SK-N-SH (cell line): Measurements from ENCODE around the gene MYLK4. TPM values are rescaled to one million over a fixed set of nuclear protein-coding genes. Genes with fewer than 3 reads are reported as not detected.

ENCODE experiments used
- CTCF ChIA-PET: fragments of 300-600, 350-600 bp; formaldehyde crosslinking; extraction: SDS; loops from one replicate; lab custom pipeline; 2021; lab: Yijun Ruan, JAX
- POLR2A ChIA-PET: fragments of 350-600 bp; sonication (Branson Sonifier 250); formaldehyde crosslinking; extraction: SDS; loops from one replicate; lab custom pipeline; 2020; ENCODE audit warnings: antibody characterized with exemption, inconsistent platforms; lab: Yijun Ruan, JAX
- DNase-seq: peaks from one replicate; pipeline ENCODE4 v3.0.0; 2012
- H2AFZ ChIP-seq: fragments of 200-600 bp; sonication (generic); 2 replicates; pipeline ENCODE4 v1.8.1; 2016; ENCODE audit warnings: antibody characterized with exemption, mild to moderate bottlenecking, low read depth
- H3F3A ChIP-seq: fragments of 200-600 bp; sonication (generic); replicated peaks from 2 replicates; pipeline ENCODE3; 2016; ENCODE audit warnings: antibody characterized with exemption, mild to moderate bottlenecking; ENCODE audit not compliant: insufficient read depth
- H3K27ac ChIP-seq, 2 experiments: fragments of 200-500 bp in 1 of 2; fragments of 200-600 bp in 1 of 2; sonication (Bioruptor generic) in 1 of 2; sonication (generic), shearing (Covaris generic) in 1 of 2; 2 replicates each; pipeline versions ENCODE4 v1.5.1 to v1.6.1; 2014 to 2016; ENCODE audit warnings: low read depth in 2 of 2, inconsistent platforms in 1 of 2, low read length in 1 of 2, mild to moderate bottlenecking in 1 of 2, mixed read lengths in 1 of 2
- H3K27me3 ChIP-seq: fragments of 200-600 bp; sonication (generic), shearing (Covaris generic); 2 replicates; pipeline ENCODE4 v1.6.1; 2016; ENCODE audit warnings: mixed run types; ENCODE audit not compliant: insufficient read depth
- H3K36me3 ChIP-seq, 2 experiments: fragments of 200-500 bp in 1 of 2; fragments of 200-600 bp in 1 of 2; sonication (Bioruptor generic) in 1 of 2; sonication (generic) in 1 of 2; replicated peaks in 1 of 2; 2 replicates each; pipeline versions ENCODE3 to v1.5.1; 2014 to 2016; ENCODE audit warnings: low read length in 1 of 2, mild to moderate bottlenecking in 1 of 2; ENCODE audit not compliant: insufficient read depth in 2 of 2, control insufficient read depth in 1 of 2
- H3K4me1 ChIP-seq, 2 experiments: fragments of 200-500 bp in 1 of 2; fragments of 200-600 bp in 1 of 2; sonication (Bioruptor generic) in 1 of 2; sonication (generic), shearing (Covaris generic) in 1 of 2; 2 replicates each; pipeline versions ENCODE4 v1.5.1 to v1.6.1; 2014 to 2016; ENCODE audit warnings: low read depth in 1 of 2, low read length in 1 of 2, mixed run types in 1 of 2; ENCODE audit not compliant: insufficient read depth in 2 of 2, control insufficient read depth in 1 of 2
- H3K4me2 ChIP-seq: fragments of 200-600 bp; sonication (generic), shearing (Covaris generic); 2 replicates; pipeline ENCODE4 v1.6.1; 2017; ENCODE audit warnings: mixed run types
- H3K4me3 ChIP-seq, 2 experiments: fragments of 200-500 bp in 1 of 2; fragments of 200-600 bp in 1 of 2; sonication (Bioruptor generic) in 1 of 2; sonication (generic), shearing (Covaris generic) in 1 of 2; 2 replicates each; pipeline versions ENCODE4 v1.5.1 to v1.8.1; 2014 to 2016; ENCODE audit warnings: low read depth in 2 of 2, inconsistent platforms in 1 of 2, low read length in 1 of 2, mild to moderate bottlenecking in 1 of 2, mixed read lengths in 1 of 2, moderate library complexity in 1 of 2
- H3K79me2 ChIP-seq: fragments of 200-600 bp; sonication (generic); 2 replicates; pipeline ENCODE4 v1.8.1; 2017; ENCODE audit warnings: mild to moderate bottlenecking; ENCODE audit not compliant: insufficient read depth
- H3K9ac ChIP-seq: fragments of 200-600 bp; sonication (generic); 2 replicates; pipeline ENCODE4 v1.6.1; 2017; ENCODE audit warnings: mixed run types
- H3K9me2 ChIP-seq: fragments of 200-600 bp; sonication (generic); 2 replicates; pipeline ENCODE4 v1.6.1; 2017; ENCODE audit warnings: mixed run types
- H3K9me3 ChIP-seq: fragments of 200-600 bp; sonication (generic); 2 replicates; pipeline ENCODE4 v1.6.1; 2017; ENCODE audit warnings: mixed run types, mild to moderate bottlenecking, moderate library complexity
- H4K20me1 ChIP-seq: fragments of 200-600 bp; sonication (generic); 2 replicates; pipeline ENCODE4 v1.6.1; 2017; ENCODE audit warnings: mild to moderate bottlenecking, mixed run types; ENCODE audit not compliant: insufficient read depth
- CHD2 ChIP-seq: fragments of 150-350 bp; IDR thresholded peaks from 2 replicates; pipeline ENCODE4 v1.6.1; 2018; ENCODE audit warnings: low read length; ENCODE audit not compliant: partially characterized antibody
- ELF1 ChIP-seq: IDR thresholded peaks from 2 replicates; pipeline ENCODE4 v1.4.0; 2012
- EP300 ChIP-seq, 2 experiments: IDR thresholded peaks; 2 replicates each; pipeline versions ENCODE4 v1.4.0 to v1.6.1; 2012; ENCODE audit warnings: borderline replicate concordance in 1 of 2, low read depth in 1 of 2, low read length in 1 of 2
- EZH2phosphoT487 ChIP-seq: fragments of 200-600 bp; sonication (generic); IDR thresholded peaks from 2 replicates; pipeline ENCODE4 v1.6.1; 2017; ENCODE audit warnings: low read depth, mixed run types, mild to moderate bottlenecking, antibody characterized with exemption, moderate library complexity, borderline replicate concordance
- GABPA ChIP-seq: IDR thresholded peaks from 2 replicates; pipeline ENCODE4 v1.4.0; 2012; ENCODE audit warnings: low read depth, mild to moderate bottlenecking
- MEF2A ChIP-seq: IDR thresholded peaks from 2 replicates; pipeline ENCODE4 v1.4.0; 2012; ENCODE audit warnings: low read depth, borderline replicate concordance
- NFIC ChIP-seq: IDR thresholded peaks from 2 replicates; pipeline ENCODE4 v1.4.0; 2012; ENCODE audit warnings: borderline replicate concordance
- NRF1 ChIP-seq: IDR thresholded peaks from 2 replicates; pipeline ENCODE4 v1.6.1; 2012; ENCODE audit warnings: low read depth, mild to moderate bottlenecking, low read length
- POLR2AphosphoS5 ChIP-seq: IDR thresholded peaks from 2 replicates; pipeline ENCODE4 v1.6.1; 2012; ENCODE audit warnings: low read depth, low read length
- RAD21 ChIP-seq: IDR thresholded peaks from 2 replicates; pipeline ENCODE4 v1.6.1; 2012; ENCODE audit warnings: mild to moderate bottlenecking, low read length
- RCOR1 ChIP-seq: fragments of 150-350 bp; IDR thresholded peaks from 2 replicates; pipeline ENCODE4 v1.6.1; 2017; ENCODE audit warnings: antibody characterized with exemption, low read length
- SIN3A ChIP-seq: IDR thresholded peaks from 2 replicates; pipeline ENCODE4 v1.6.1; 2012; ENCODE audit warnings: low read depth, mild to moderate bottlenecking, low read length, moderate library complexity, borderline replicate concordance
- TAF1 ChIP-seq: IDR thresholded peaks from 2 replicates; pipeline ENCODE4 v1.6.1; 2012; ENCODE audit warnings: low read depth, mild to moderate bottlenecking, low read length, moderate library complexity, borderline replicate concordance
- TEAD4 ChIP-seq: IDR thresholded peaks from 2 replicates; pipeline ENCODE4 v1.4.0; 2012; ENCODE audit warnings: mild to moderate bottlenecking, borderline replicate concordance; ENCODE audit not compliant: insufficient read depth
- WGBS: methylation state at CpG from one replicate; pipeline ENCODE4 v1.1.6; 2017; ENCODE audit warnings: low lambda C conversion rate; 5-methylcytosine and 5-hydroxymethylcytosine counted together
- polyA plus RNA-seq, 3 experiments: library from polyadenylated mRNA; depleted of rRNA; stranded (reverse); fragments of >200 nt; gene quantifications; 2 replicates each; pipeline ENCODE4 v1.2.3, GENCODE V29; 2012
- TF ChIP-seq, protein P1 (sequence below): fragments of 150-350 bp; IDR thresholded peaks from 2 replicates; pipeline ENCODE4 v1.6.1; 2017; ENCODE audit warnings: antibody characterized with exemption, low read length, low read depth, borderline replicate concordance
- TF ChIP-seq, protein P2 (sequence below): IDR thresholded peaks from 2 replicates; pipeline ENCODE4; 2012
- TF ChIP-seq, protein P3 (sequence below): IDR thresholded peaks from 2 replicates; pipeline ENCODE4 v1.4.0; 2012; ENCODE audit warnings: low read depth, borderline replicate concordance

The MYLK4 gene
- polyA plus RNA-seq, 1 of the 3 experiments (the other 2 are of a cell fraction) = 0.16 TPM

DNA sequence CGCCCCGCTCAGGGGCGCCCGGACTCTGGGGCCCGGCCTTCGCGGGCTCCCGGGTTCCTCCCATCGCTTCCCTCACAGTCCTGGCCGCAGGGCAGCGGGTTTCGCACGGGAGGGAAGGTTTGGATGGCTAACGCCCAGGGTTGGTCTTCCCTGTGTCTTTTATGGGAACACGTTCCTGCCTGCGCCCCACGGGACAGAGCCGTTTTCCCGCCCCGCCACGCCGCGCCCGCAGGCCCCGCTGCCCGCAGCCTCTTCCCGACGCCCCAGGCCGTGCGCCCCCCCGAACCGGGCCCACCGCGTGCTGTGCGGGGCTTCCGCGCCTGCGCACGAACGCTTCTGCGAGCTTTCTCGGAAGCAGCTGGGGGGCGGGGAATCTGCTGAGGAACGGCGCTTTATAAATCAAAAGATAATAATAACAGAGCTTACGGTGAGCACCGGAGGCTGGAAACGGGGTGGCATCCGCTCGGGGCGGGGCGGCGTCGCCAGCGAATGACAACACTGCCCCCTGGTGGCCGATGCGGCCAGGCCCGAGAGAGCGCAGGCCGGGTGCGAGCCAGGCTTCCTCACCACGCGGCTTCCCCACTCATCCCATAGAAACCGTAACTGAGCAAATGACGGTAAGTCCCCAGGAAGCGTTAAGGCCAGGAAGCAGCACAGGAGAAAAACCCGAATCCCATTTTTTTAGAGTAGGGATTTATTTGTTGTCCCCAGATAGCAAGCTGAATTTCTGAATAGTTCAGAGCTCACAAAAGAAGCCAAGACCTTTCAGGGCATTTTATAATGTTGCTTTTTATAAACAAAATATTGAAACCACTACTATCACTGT, 116.4 kb downstream of the MYLK4 start (continued):
- TF ChIP-seq, protein P1, sequence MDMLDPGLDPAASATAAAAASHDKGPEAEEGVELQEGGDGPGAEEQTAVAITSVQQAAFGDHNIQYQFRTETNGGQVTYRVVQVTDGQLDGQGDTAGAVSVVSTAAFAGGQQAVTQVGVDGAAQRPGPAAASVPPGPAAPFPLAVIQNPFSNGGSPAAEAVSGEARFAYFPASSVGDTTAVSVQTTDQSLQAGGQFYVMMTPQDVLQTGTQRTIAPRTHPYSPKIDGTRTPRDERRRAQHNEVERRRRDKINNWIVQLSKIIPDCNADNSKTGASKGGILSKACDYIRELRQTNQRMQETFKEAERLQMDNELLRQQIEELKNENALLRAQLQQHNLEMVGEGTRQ = no peak
- TF ChIP-seq TAF1 (no peak), NRF1 (peak; percentile 56; the same call in 1 of the 2 replicates), RAD21 (peak; percentile 81), GABPA (no peak), EP300 (IDR thresholded peaks at IDR 0.05; ENCODE audit: borderline replicate concordance in 1 of 2, low read depth in 1 of 2, low read length in 1 of 2) (no peak), ELF1 (no peak), SIN3A (no peak), MEF2A (no peak)
- TF ChIP-seq, all 33 proteins: peak for 6

DNA sequence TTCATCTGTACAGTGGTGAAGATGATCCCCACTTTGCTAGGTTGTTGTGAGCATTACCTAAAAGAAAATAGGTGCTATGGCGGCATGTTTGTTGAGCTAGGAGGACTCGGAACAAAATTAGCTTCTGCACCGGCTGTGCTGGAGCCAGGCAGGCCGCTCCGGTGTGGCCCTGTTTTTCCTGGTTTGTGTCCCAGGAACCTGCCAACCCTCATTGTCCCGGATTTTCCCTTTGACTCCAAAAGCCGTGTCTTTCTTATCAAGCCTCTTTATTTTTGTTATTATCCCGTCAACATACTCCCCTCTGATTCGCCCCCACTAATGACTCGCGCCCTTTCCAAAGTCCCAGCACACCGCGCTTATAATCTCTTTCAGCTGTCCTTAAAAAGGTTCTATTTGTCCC, 117.0 kb downstream of the MYLK4 start:
- Histone ChIP-seq H3K36me3 (no peaks in the 10 kb centered on the region), H3K79me2 (no peaks in the 10 kb centered on the region), H3K9ac (no peak overlapping the region), H4K20me1 (no peaks in the 10 kb centered on the region), H3K27ac (no peak overlapping the region), H3K27me3 (no peaks in the 10 kb centered on the region; the same call in 1 of the 2 replicates), H3K4me3 (peak overlapping the region in 1 of 2 experiments; percentile 49; a peak in 2 of 4 replicates), H2AFZ (peak overlapping the region; percentile 94; the same call in 1 of the 2 replicates), H3K9me2 (no peaks in the 10 kb centered on the region), H3F3A (no peaks in the 10 kb centered on the region), H3K4me2 (peak overlapping the region; percentile 74), H3K9me3 (no peaks in the 10 kb centered on the region), H3K4me1 (peaks cover 6 to 11% of the 10 kb centered on the region in 2 experiments; a peak in 2 of 4 replicates)
- WGBS = 96% methylated on average over 13 of the region's 13 CpGs
- POLR2A ChIA-PET = no interaction called here
- no peak for DNase-seq
- TF ChIP-seq EZH2phosphoT487 (no peak), CHD2 (no peak), NFIC (no peak), ELF1 (no peak), SIN3A (no peak), GABPA (no peak), RCOR1 (no peak), MEF2A (no peak), POLR2AphosphoS5 (no peak), TEAD4 (no peak)
- TF ChIP-seq, protein P2, sequence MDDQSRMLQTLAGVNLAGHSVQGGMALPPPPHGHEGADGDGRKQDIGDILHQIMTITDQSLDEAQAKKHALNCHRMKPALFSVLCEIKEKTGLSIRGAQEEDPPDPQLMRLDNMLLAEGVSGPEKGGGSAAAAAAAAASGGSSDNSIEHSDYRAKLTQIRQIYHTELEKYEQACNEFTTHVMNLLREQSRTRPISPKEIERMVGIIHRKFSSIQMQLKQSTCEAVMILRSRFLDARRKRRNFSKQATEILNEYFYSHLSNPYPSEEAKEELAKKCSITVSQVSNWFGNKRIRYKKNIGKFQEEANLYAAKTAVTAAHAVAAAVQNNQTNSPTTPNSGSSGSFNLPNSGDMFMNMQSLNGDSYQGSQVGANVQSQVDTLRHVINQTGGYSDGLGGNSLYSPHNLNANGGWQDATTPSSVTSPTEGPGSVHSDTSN = no peak
- TF ChIP-seq, protein P3, sequence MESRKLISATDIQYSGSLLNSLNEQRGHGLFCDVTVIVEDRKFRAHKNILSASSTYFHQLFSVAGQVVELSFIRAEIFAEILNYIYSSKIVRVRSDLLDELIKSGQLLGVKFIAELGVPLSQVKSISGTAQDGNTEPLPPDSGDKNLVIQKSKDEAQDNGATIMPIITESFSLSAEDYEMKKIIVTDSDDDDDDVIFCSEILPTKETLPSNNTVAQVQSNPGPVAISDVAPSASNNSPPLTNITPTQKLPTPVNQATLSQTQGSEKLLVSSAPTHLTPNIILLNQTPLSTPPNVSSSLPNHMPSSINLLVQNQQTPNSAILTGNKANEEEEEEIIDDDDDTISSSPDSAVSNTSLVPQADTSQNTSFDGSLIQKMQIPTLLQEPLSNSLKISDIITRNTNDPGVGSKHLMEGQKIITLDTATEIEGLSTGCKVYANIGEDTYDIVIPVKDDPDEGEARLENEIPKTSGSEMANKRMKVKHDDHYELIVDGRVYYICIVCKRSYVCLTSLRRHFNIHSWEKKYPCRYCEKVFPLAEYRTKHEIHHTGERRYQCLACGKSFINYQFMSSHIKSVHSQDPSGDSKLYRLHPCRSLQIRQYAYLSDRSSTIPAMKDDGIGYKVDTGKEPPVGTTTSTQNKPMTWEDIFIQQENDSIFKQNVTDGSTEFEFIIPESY = no peak
- CTCF ChIA-PET = interaction anchor here (0.6 to 4.1 kb wide), 37 partner anchors 9 to 1040 kb away, joined by 3 to 59 read pairs (median 4); partner anchors contain the start of gene MYLK4
